Breast epithelium (tissue), 4 donors: ENCODE measurements around the gene PTCRA. TPM values are rescaled to one million over a fixed set of nuclear protein-coding genes. Genes with fewer than 3 reads are reported as not detected.

ENCODE experiments used
- DNase-seq, 2 donors: peaks; one replicate each; pipeline ENCODE4 v3.0.0-alpha.2; 2019; ENCODE audit warnings: low spot score in 2 of 2
- H3K27ac ChIP-seq, 2 donors: fragments of 200-600 bp; sonication (generic) in 1 of 2; one replicate each; pipeline ENCODE4 v1.5.1; 2016 to 2019; ENCODE audit warnings: mild to moderate bottlenecking in 1 of 2
- H3K27me3 ChIP-seq, 2 donors: fragments of 200-600 bp; sonication (generic) in 1 of 2; one replicate each; pipeline versions ENCODE4 v1.5.1 to v1.6.0; 2017 to 2019; ENCODE audit warnings: control low read depth in 1 of 2, mild to moderate bottlenecking in 1 of 2
- H3K36me3 ChIP-seq: fragments of 200-600 bp; one replicate; pipeline ENCODE4 v1.5.1; 2019
- H3K4me1 ChIP-seq, 2 donors: fragments of 200-600 bp; sonication (generic); one replicate each; pipeline ENCODE4 v1.5.1; 2016 to 2019; ENCODE audit warnings: control low read depth in 1 of 2
- H3K4me3 ChIP-seq, 3 donors: fragments of 200-600 bp; sonication (generic); 1 replicate in 2 of 3; 2 replicates in 1 of 3; pipeline ENCODE4 v1.5.1; 2016 to 2019; ENCODE audit warnings: mild to moderate bottlenecking in 3 of 3, moderate library complexity in 2 of 3
- H3K9me3 ChIP-seq, 2 donors: fragments of 200-600 bp; sonication (generic) in 1 of 2; one replicate each; pipeline ENCODE4 v1.5.1; 2016 to 2019; ENCODE audit warnings: control low read depth in 1 of 2
- POLR2A ChIP-seq: fragments of 450-650 bp; IDR thresholded peaks from one replicate; pipeline ENCODE4 v1.6.1; 2016; ENCODE audit warnings: antibody characterized with exemption, mild to moderate bottlenecking, moderate library complexity
- POLR2AphosphoS5 ChIP-seq, 3 donors: sonication (generic); formaldehyde crosslinking; IDR thresholded peaks; one replicate each; pipeline ENCODE4 v1.6.1; 2017; ENCODE audit warnings: antibody characterized with exemption in 3 of 3
- intact Hi-C: fragments of 100-400 bp; cut with DNase I; formaldehyde crosslinking; loops from one replicate; pipeline ENCODE4 v1.15.1; 2023; ENCODE audit warnings: low total_unique reads
- total RNA-seq, 3 donors: library from RNA; depleted of rRNA; stranded (reverse); fragments of >200 nt; gene quantifications; one replicate each; pipeline ENCODE4 v1.1.0, GENCODE V29; 2016
- TF ChIP-seq, protein P1 (sequence below), 3 donors: fragments of 450-650 bp; IDR thresholded peaks; one replicate each; pipeline ENCODE4 v1.5.1; 2016 to 2017; ENCODE audit warnings: antibody characterized with exemption in 3 of 3, mild to moderate bottlenecking in 3 of 3, moderate library complexity in 3 of 3

The PTCRA gene
- total RNA-seq, 3 donors from 2014 or later: not detected

DNA sequence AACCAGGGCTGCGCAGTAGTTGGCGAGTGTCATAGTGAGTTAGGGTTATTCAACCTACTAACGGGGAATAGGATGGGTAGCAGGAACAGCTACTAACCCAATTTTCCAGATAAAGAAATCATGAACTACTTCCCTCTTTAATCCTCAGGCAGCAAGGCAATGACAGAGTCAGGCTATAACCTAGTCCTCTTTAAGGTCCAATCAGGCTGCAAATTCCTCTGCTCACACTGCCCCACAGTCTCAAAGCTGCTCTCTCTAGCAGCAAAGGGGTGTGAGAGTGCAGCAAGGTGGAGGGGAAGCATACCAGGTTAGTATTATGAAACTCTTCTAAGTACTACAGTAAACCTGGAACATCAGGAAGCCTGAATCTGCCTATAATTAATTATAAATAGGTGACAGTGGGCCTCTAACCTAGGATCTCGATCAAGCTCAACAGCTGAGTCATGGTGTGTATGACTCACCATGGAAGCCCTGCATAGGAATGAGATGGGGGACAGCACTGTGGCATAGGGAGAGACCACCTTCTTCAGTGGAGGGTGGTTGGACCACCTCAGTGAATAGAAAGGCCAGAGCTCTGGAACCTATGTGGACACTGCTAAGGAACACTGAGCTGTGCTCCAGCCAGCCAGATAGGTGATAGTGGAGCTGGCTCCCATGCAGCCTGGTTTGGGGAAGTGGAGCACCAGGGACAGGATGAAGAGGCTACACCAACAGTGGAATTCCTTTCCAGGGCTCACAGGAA, 55.2 kb downstream of the PTCRA start:
- H3K4me3 ChIP-seq: no peak overlapping the region
- no peaks in the 10 kb centered on the region for H3K27me3 ChIP-seq
- H3K9me3 ChIP-seq: no peaks in the 10 kb centered on the region
- intact Hi-C loops: no loop called here
- no peak for DNase-seq
- H3K36me3 ChIP-seq: no peaks in the 10 kb centered on the region
- TF ChIP-seq POLR2A (no peak), POLR2AphosphoS5 (IDR thresholded peaks at IDR 0.05) (no peak)
- TF ChIP-seq, protein P1, sequence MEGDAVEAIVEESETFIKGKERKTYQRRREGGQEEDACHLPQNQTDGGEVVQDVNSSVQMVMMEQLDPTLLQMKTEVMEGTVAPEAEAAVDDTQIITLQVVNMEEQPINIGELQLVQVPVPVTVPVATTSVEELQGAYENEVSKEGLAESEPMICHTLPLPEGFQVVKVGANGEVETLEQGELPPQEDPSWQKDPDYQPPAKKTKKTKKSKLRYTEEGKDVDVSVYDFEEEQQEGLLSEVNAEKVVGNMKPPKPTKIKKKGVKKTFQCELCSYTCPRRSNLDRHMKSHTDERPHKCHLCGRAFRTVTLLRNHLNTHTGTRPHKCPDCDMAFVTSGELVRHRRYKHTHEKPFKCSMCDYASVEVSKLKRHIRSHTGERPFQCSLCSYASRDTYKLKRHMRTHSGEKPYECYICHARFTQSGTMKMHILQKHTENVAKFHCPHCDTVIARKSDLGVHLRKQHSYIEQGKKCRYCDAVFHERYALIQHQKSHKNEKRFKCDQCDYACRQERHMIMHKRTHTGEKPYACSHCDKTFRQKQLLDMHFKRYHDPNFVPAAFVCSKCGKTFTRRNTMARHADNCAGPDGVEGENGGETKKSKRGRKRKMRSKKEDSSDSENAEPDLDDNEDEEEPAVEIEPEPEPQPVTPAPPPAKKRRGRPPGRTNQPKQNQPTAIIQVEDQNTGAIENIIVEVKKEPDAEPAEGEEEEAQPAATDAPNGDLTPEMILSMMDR (IDR thresholded peaks at IDR 0.05): no peak
- H3K4me1 ChIP-seq: no peaks in the 10 kb centered on the region
- H3K27ac ChIP-seq: no peak overlapping the region

DNA sequence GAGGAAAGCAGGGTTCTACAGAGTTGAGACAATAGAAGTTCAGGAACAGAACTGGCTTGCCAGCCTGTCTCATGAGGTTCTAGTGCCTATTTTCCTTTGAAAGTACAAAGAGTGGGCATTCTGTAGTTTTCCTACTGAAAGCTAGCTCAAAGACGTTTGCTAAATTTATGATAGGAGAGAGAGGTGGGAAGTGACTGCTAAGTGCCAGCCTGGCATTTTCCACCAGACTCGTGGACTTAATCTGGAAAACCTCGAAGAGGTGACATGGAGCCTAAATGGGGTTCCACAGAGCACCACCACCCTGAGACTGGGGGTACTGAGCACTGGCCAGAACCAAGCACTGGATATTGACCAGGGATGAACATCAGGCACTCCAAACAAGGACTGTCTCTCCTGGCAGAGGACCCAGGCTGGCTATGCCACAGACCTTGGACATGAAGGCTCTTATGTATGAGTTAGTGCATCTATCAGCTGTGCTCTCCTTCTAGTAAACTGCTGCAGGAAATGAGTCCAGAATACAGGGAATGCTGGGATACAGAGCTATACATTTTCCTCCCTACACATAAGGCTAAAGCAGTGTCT, 56.0 kb downstream of the PTCRA start:
- no peak overlapping the region for H3K4me3 ChIP-seq
- DNase-seq: no peak
- no peak overlapping the region for H3K27ac ChIP-seq
- no peaks in the 10 kb centered on the region for H3K9me3 ChIP-seq
- no peak for TF ChIP-seq POLR2A
- TF ChIP-seq POLR2AphosphoS5 (IDR thresholded peaks at IDR 0.05): no peak
- TF ChIP-seq, protein P1 (IDR thresholded peaks at IDR 0.05): no peak
- no peaks in the 10 kb centered on the region for H3K27me3 ChIP-seq
- peaks cover 0 to 2% of the 10 kb centered on the region in 2 donors for H3K4me1 ChIP-seq
- H3K36me3 ChIP-seq: no peaks in the 10 kb centered on the region
- intact Hi-C loops: no loop called here

DNA sequence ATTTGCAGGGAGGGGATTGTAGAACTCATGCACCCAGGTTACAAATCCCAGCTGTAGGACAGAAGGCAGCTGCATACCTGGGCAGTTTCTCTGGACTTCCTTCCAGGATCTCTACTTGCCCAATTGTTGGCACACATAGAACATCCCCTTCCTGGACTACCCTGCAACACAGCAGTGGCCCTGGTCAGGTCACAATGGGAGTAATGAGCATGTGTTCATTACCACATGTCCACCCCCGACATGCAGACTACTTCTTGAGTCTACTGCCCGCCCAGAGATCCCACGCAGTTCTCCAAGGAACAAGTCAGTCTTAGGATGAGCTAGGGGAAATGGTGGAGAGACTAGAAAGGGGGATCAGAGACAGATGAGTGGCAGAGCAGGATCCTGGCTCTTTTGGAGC, 58.1 kb downstream of the PTCRA start:
- no peaks in the 10 kb centered on the region for H3K9me3 ChIP-seq
- H3K27ac ChIP-seq: no peak overlapping the region
- H3K4me3 ChIP-seq: no peak overlapping the region
- no peak for TF ChIP-seq POLR2AphosphoS5 (IDR thresholded peaks at IDR 0.05)
- TF ChIP-seq, protein P1 (IDR thresholded peaks at IDR 0.05): no peak
- TF ChIP-seq POLR2A: no peak
- no peaks in the 10 kb centered on the region for H3K27me3 ChIP-seq
- no peak for DNase-seq
- H3K36me3 ChIP-seq: no peaks in the 10 kb centered on the region
- peaks cover 0 to 11% of the 10 kb centered on the region in 2 donors for H3K4me1 ChIP-seq
- intact Hi-C loops: no loop called here

DNA sequence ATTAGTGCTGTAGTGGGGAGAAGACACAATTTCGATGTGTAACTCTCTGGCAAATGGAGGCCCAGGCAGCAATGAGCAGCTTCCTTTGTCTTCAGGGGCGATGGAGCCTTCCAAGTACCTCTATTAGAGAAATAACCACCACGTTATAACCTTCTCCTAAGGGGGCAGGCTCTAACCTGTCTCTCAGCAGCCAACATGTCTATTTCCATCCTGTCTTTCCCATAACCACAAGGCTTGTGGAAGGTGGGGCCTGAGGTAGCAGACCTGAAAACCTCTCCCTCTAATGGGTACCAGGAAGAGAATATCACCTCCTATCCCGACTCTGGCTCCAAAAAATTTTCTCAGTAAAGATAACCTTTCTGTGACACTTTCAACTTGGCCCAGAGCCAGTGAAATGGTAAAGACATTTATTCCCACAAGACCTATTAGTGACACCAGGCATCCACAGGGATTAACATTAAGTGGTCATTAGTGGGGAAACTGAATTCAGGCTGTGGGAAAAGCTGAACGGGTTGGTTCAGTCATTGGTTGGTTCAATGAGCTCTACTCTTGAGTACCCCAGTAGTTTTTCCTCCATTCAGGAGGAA, 59.2 kb downstream of the PTCRA start:
- no peaks in the 10 kb centered on the region for H3K9me3 ChIP-seq
- no peak for TF ChIP-seq POLR2AphosphoS5 (IDR thresholded peaks at IDR 0.05)
- TF ChIP-seq POLR2A: no peak
- TF ChIP-seq, protein P1 (IDR thresholded peaks at IDR 0.05): no peak
- H3K4me1 ChIP-seq: peaks cover 0 to 18% of the 10 kb centered on the region in 2 donors
- intact Hi-C loops: no loop called here
- no peak overlapping the region for H3K27ac ChIP-seq
- no peaks in the 10 kb centered on the region for H3K36me3 ChIP-seq
- DNase-seq: no peak
- H3K27me3 ChIP-seq: no peaks in the 10 kb centered on the region
- no peak overlapping the region for H3K4me3 ChIP-seq

Other genes with a start within 250 kb of the PTCRA start
- under 1 TPM in 2 of 3 donors, not detected in 1; 0.32 to 0.59 TPM for gene PRPH2, start 193.5 kb upstream of the PTCRA start, total RNA-seq
- gene TBCC, start 169.9 kb upstream of the PTCRA start, total RNA-seq: 10 to 100 TPM; 21.3 to 27.7 (median 26.3) TPM
- 10 to 100 TPM; 16.7 to 25.2 (median 16.8) TPM for gene BICRAL, start 134.0 kb upstream of the PTCRA start, total RNA-seq
- gene RPL7L1, start 36.4 kb upstream of the PTCRA start, total RNA-seq: 100 to 1,000 TPM in 1 of 3 donors, 10 to 100 TPM in 2; 85.5 to 107 (median 90.1) TPM
- gene CNPY3, start 13.4 kb downstream of the PTCRA start, total RNA-seq: 10 to 100 TPM; 27.5 to 37.9 (median 33.1) TPM
- gene GNMT, start 44.7 kb downstream of the PTCRA start, total RNA-seq: 1 to 10 TPM in 2 of 3 donors, under 1 TPM in 1; 0.32 to 5.9 (median 1.8) TPM
- gene PEX6, start 63.1 kb downstream of the PTCRA start, total RNA-seq: 10 to 100 TPM; 13.0 to 22.3 (median 18.9) TPM
- gene PPP2R5D, start 68.5 kb downstream of the PTCRA start, total RNA-seq: 10 to 100 TPM; 25.2 to 35.6 (median 34.7) TPM
- 10 to 100 TPM; 65.0 to 78.0 (median 76.3) TPM for gene MEA1, start 97.9 kb downstream of the PTCRA start, total RNA-seq
- gene KLHDC3, start 98.2 kb downstream of the PTCRA start, total RNA-seq: 10 to 100 TPM; 91.4 to 97.3 (median 92.5) TPM
- 10 to 100 TPM; 48.8 to 69.2 (median 56.3) TPM for gene RRP36, start 105.6 kb downstream of the PTCRA start, total RNA-seq
- 10 to 100 TPM; 12.6 to 21.4 (median 19.3) TPM for gene CUL7, start 137.8 kb downstream of the PTCRA start, total RNA-seq
- 10 to 100 TPM; 17.9 to 32.1 (median 29.1) TPM for gene MRPL2, start 143.4 kb downstream of the PTCRA start, total RNA-seq
- gene KLC4, start 143.6 kb downstream of the PTCRA start, total RNA-seq: 10 to 100 TPM; 20.5 to 33.7 (median 21.0) TPM
- gene PTK7, start 160.3 kb downstream of the PTCRA start, total RNA-seq: 10 to 100 TPM in 2 of 3 donors, 1 to 10 TPM in 1; 7.0 to 57.1 (median 52.1) TPM